ENCODE data around the gene DHRS4. TPM values are rescaled to one million over a fixed set of nuclear protein-coding genes. Genes with fewer than 3 reads are reported as not detected.
"Not testable (repeated sequence)": the region's sequence is repeated elsewhere in the genome, so short reads cannot be mapped to it uniquely, and the experiment has no call there.

DHRS4 gene
- total and polyA plus RNA-seq, 4 donors = 17.8 to 47.3 (median 32.6) TPM

- no peak for ATAC-seq (ENCODE audit: low FRiP score)
Observed at GRCh38 chr14:23936084-23936829, 17.3 kb upstream of the DHRS4 start.

GRCh38 chr14:23937203-23937602 is 16.4 kb upstream of the DHRS4 start:
- intact Hi-C loops (cut with DNase I) = no loop called here
- no peak for ATAC-seq (ENCODE audit: low FRiP score)

More at GRCh38 chr14:23936084-23936829, 17.3 kb upstream of the DHRS4 start:
- WGBS, 2 donors = 82 to 83% methylated on average over 7 of the region's 7 CpGs
- Histone ChIP-seq H3K27ac (ENCODE audit: low read depth in 1 of 2, low read length in 2 of 2) (no peak overlapping the region), H3K36me3 (ENCODE audit: control insufficient read depth in 1 of 2, insufficient read depth in 2 of 2, low read length in 1 of 2) (peaks cover 4 to 5% of the 10 kb centered on the region in 2 donors), H3K27me3 (ENCODE audit: control insufficient read depth in 1 of 2, insufficient read depth in 2 of 2, low read length in 1 of 2) (no peaks in the 10 kb centered on the region), H3K9me3 (ENCODE audit: control insufficient read depth, low read length) (no peaks in the 10 kb centered on the region), H3K4me3 (ENCODE audit: low read length in 2 of 2) (no peak overlapping the region), H3K4me1 (ENCODE audit: control insufficient read depth in 1 of 2, insufficient read depth in 2 of 2, low read length in 2 of 2) (no peaks in the 10 kb centered on the region)
- no peak for DNase-seq
- intact Hi-C loops (cut with DNase I) = no loop called here

GRCh38 chr14:23938823-23939222 is 14.7 kb upstream of the DHRS4 start:
- ATAC-seq (ENCODE audit: low FRiP score) (no peak), DNase-seq (no peak)
- H3K4me1 ChIP-seq (ENCODE audit: control insufficient read depth in 1 of 2, insufficient read depth in 2 of 2, low read length in 2 of 2) = no peaks in the 10 kb centered on the region
- no peak overlapping the region for H3K4me3 ChIP-seq (ENCODE audit: low read length in 2 of 2)
- intact Hi-C loops (cut with DNase I) = no loop called here
- H3K9me3 ChIP-seq (ENCODE audit: control insufficient read depth, low read length) = no peaks in the 10 kb centered on the region
- 89 to 90% methylated on average over 1 of the region's 1 CpG for WGBS, 2 donors
- H3K36me3 ChIP-seq (ENCODE audit: control insufficient read depth in 1 of 2, insufficient read depth in 2 of 2, low read length in 1 of 2) = peaks cover 4 to 5% of the 10 kb centered on the region in 2 donors
- no peak overlapping the region for H3K27ac ChIP-seq (ENCODE audit: low read depth in 1 of 2, low read length in 2 of 2)
- H3K27me3 ChIP-seq (ENCODE audit: control insufficient read depth in 1 of 2, insufficient read depth in 2 of 2, low read length in 1 of 2) = no peaks in the 10 kb centered on the region

More at GRCh38 chr14:23937203-23937602, 16.4 kb upstream of the DHRS4 start:
- H3K27me3 ChIP-seq (ENCODE audit: control insufficient read depth in 1 of 2, insufficient read depth in 2 of 2, low read length in 1 of 2) = no peaks in the 10 kb centered on the region
- peaks cover 4 to 5% of the 10 kb centered on the region in 2 donors for H3K36me3 ChIP-seq (ENCODE audit: control insufficient read depth in 1 of 2, insufficient read depth in 2 of 2, low read length in 1 of 2)
- 89 to 94% methylated on average over 2 of the region's 2 CpGs for WGBS, 2 donors
- no peaks in the 10 kb centered on the region for H3K4me1 ChIP-seq (ENCODE audit: control insufficient read depth in 1 of 2, insufficient read depth in 2 of 2, low read length in 2 of 2)
- DNase-seq = no peak
- no peak overlapping the region for H3K27ac ChIP-seq (ENCODE audit: low read depth in 1 of 2, low read length in 2 of 2)
- no peak overlapping the region for H3K4me3 ChIP-seq (ENCODE audit: low read length in 2 of 2)
- H3K9me3 ChIP-seq (ENCODE audit: control insufficient read depth, low read length) = no peaks in the 10 kb centered on the region

GRCh38 chr14:23939607-23940326 is 13.8 kb upstream of the DHRS4 start:
- Histone ChIP-seq H3K9me3 (ENCODE audit: control insufficient read depth, low read length) (no peaks in the 10 kb centered on the region), H3K27ac (ENCODE audit: low read depth in 1 of 2, low read length in 2 of 2) (no peak overlapping the region), H3K27me3 (ENCODE audit: control insufficient read depth in 1 of 2, insufficient read depth in 2 of 2, low read length in 1 of 2) (no peaks in the 10 kb centered on the region), H3K36me3 (ENCODE audit: control insufficient read depth in 1 of 2, insufficient read depth in 2 of 2, low read length in 1 of 2) (peaks cover 4 to 5% of the 10 kb centered on the region in 2 donors), H3K4me1 (ENCODE audit: control insufficient read depth in 1 of 2, insufficient read depth in 2 of 2, low read length in 2 of 2) (no peaks in the 10 kb centered on the region), H3K4me3 (ENCODE audit: low read length in 2 of 2) (no peak overlapping the region)
- intact Hi-C loops (cut with DNase I) = no loop called here
- 81 to 84% methylated on average over 3 of the region's 3 CpGs for WGBS, 2 donors
- no peak for ATAC-seq (ENCODE audit: low FRiP score)
- no peak for DNase-seq

GRCh38 chr14:23941230-23941629 is 12.3 kb upstream of the DHRS4 start:
- DNase-seq = no peak
- ATAC-seq (ENCODE audit: low FRiP score) = no peak
- intact Hi-C loops (cut with DNase I) = no loop called here
- Histone ChIP-seq H3K36me3 (ENCODE audit: control insufficient read depth in 1 of 2, insufficient read depth in 2 of 2, low read length in 1 of 2) (peaks cover 4 to 5% of the 10 kb centered on the region in 2 donors), H3K9me3 (ENCODE audit: control insufficient read depth, low read length) (no peaks in the 10 kb centered on the region), H3K4me1 (ENCODE audit: control insufficient read depth in 1 of 2, insufficient read depth in 2 of 2, low read length in 2 of 2) (no peaks in the 10 kb centered on the region), H3K4me3 (ENCODE audit: low read length in 2 of 2) (no peak overlapping the region), H3K27me3 (ENCODE audit: control insufficient read depth in 1 of 2, insufficient read depth in 2 of 2, low read length in 1 of 2) (no peaks in the 10 kb centered on the region), H3K27ac (ENCODE audit: low read depth in 1 of 2, low read length in 2 of 2) (no peak overlapping the region)
- 74 to 96% methylated on average over 3 of the region's 3 CpGs for WGBS, 2 donors

- ATAC-seq (ENCODE audit: low FRiP score) (no peak), DNase-seq (no peak)
- no peak overlapping the region for H3K27ac ChIP-seq (ENCODE audit: low read depth in 1 of 2, low read length in 2 of 2)
- intact Hi-C loops (cut with DNase I) = no loop called here
- no peaks in the 10 kb centered on the region for H3K9me3 ChIP-seq (ENCODE audit: control insufficient read depth, low read length)
- H3K4me3 ChIP-seq (ENCODE audit: low read length in 2 of 2) = no peak overlapping the region
- H3K36me3 ChIP-seq (ENCODE audit: control insufficient read depth in 1 of 2, insufficient read depth in 2 of 2, low read length in 1 of 2) = peaks cover 4 to 5% of the 10 kb centered on the region in 2 donors
- H3K27me3 ChIP-seq (ENCODE audit: control insufficient read depth in 1 of 2, insufficient read depth in 2 of 2, low read length in 1 of 2) = no peaks in the 10 kb centered on the region
- no peaks in the 10 kb centered on the region for H3K4me1 ChIP-seq (ENCODE audit: control insufficient read depth in 1 of 2, insufficient read depth in 2 of 2, low read length in 2 of 2)
Observed at GRCh38 chr14:23941669-23942068, 11.9 kb upstream of the DHRS4 start.

GRCh38 chr14:23942587-23942986 is 11.0 kb upstream of the DHRS4 start:
- 89 to 96% methylated on average over 7 of the region's 7 CpGs for WGBS, 2 donors
- Histone ChIP-seq H3K4me1 (ENCODE audit: control insufficient read depth in 1 of 2, insufficient read depth in 2 of 2, low read length in 2 of 2) (no peaks in the 10 kb centered on the region), H3K27ac (ENCODE audit: low read depth in 1 of 2, low read length in 2 of 2) (no peak overlapping the region), H3K36me3 (ENCODE audit: control insufficient read depth in 1 of 2, insufficient read depth in 2 of 2, low read length in 1 of 2) (peaks cover 4 to 5% of the 10 kb centered on the region in 2 donors), H3K27me3 (ENCODE audit: control insufficient read depth in 1 of 2, insufficient read depth in 2 of 2, low read length in 1 of 2) (no peaks in the 10 kb centered on the region), H3K9me3 (ENCODE audit: control insufficient read depth, low read length) (no peaks in the 10 kb centered on the region), H3K4me3 (ENCODE audit: low read length in 2 of 2) (no peak overlapping the region)
- ATAC-seq (ENCODE audit: low FRiP score) = no peak
- intact Hi-C loops (cut with DNase I) = no loop called here
- DNase-seq = no peak

GRCh38 chr14:23949069-23949468 is 4.5 kb upstream of the DHRS4 start:
- H3K9me3 ChIP-seq (ENCODE audit: control insufficient read depth, low read length); ATAC-seq (ENCODE audit: low FRiP score); H3K36me3 ChIP-seq (ENCODE audit: control insufficient read depth in 1 of 2, insufficient read depth in 2 of 2, low read length in 1 of 2); H3K27ac ChIP-seq (ENCODE audit: low read depth in 1 of 2, low read length in 2 of 2); H3K4me1 ChIP-seq (ENCODE audit: control insufficient read depth in 1 of 2, insufficient read depth in 2 of 2, low read length in 2 of 2); intact Hi-C loops (cut with DNase I); H3K4me3 ChIP-seq (ENCODE audit: low read length in 2 of 2); DNase-seq; H3K27me3 ChIP-seq (ENCODE audit: control insufficient read depth in 1 of 2, insufficient read depth in 2 of 2, low read length in 1 of 2): not testable (repeated sequence)
- 73 to 98% methylated on average over 2 of the region's 2 CpGs for WGBS, 2 donors

Measured in aorta (tissue), 5 donors.